ENCODE data around the gene HEPHL1. TPM values are rescaled to one million over a fixed set of nuclear protein-coding genes. Genes with fewer than 3 reads are reported as not detected.

Gene HEPHL1
- total RNA-seq, 1 experiment from 2014 or later = not detected

DNA sequence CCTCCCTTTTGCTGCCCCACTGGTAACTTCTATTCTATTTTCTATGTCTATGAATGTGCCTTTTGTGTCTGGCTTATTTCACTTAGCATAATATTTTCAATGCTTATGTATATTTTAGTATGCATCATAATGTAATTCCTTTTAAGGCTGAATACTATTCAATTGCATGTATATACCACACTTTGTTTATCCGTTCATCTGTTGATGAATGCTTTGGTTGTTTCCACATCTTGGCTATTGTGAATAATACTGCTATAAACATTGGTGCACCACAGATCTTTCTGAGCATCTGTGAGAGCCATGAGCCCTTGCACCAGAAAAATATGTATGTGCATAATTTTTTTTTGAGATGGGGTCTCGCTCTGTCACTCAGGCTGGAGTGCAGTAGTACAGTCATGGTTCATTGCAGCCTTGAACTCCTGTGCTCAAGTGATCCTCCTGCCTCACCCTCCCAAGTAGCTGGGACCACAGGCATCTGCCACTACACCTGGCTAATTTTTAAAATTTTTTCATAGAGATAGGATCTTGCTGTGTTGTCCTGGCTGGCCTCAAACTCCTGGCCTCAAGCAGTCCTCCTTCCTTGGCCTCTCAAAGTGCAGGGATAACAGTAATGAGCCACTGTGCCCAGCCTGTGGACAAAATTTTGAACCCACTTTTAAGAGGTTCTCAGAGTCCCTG lies 27.0 kb downstream of the HEPHL1 start (continued):
- TF ChIP-seq POLR2AphosphoS5 (IDR thresholded peaks at IDR 0.05; ENCODE audit: low read depth, low read length) (no peak), TCF7L2 (IDR thresholded peaks at IDR 0.05; ENCODE audit: borderline replicate concordance, extremely low read depth, insufficient read depth, insufficient read length) (no peak)

DNA sequence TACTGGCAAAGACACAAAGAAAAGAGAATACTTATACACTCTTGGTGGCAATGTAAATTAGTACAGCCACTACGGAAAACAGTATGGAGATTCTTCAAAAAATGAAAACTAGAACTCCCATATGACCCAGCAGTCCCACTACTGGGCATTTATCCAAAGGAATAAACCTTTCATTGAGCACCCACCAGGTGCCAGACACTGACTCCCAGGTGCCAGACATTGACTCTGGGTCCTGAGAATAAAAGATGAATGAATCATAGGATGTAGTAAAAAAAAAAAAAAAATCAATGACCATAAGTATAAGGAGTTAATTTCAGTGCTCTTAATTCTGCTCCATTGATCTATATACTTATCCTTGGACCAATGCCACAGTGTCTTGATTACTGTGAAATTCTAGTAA lies 28.2 kb downstream of the HEPHL1 start:
- Histone ChIP-seq H3K27ac (ENCODE audit: low read depth, low read length) (no peak overlapping the region), H3K9me3 (ENCODE audit: control insufficient read depth in 1 of 2, insufficient read depth in 1 of 2, low read depth in 1 of 2, low read length in 2 of 2) (no peaks in the 10 kb centered on the region), H3K27me3 (ENCODE audit: insufficient read depth, low read length) (no peaks in the 10 kb centered on the region), H2AFZ (ENCODE audit: low read depth, low read length, poor library complexity, severe bottlenecking) (no peak overlapping the region), H3K4me2 (ENCODE audit: low read length) (no peak overlapping the region), H3K4me3 (replicated peaks in 1 of 2; ENCODE audit: low read depth in 1 of 2, low read length in 2 of 2) (no peak overlapping the region), H3K79me2 (ENCODE audit: insufficient read depth, low read length) (no peaks in the 10 kb centered on the region), H3K9ac (ENCODE audit: low read length) (no peak overlapping the region), H3K9me2 (ENCODE audit: insufficient read depth) (no peaks in the 10 kb centered on the region), H4K20me1 (ENCODE audit: insufficient read depth) (no peaks in the 10 kb centered on the region), H3K4me1 (ENCODE audit: control insufficient read depth in 1 of 2, insufficient read depth in 2 of 2, low read length in 2 of 2) (no peaks in the 10 kb centered on the region), H3K36me3 (ENCODE audit: control insufficient read depth in 1 of 2, insufficient read depth in 2 of 2, low read length in 2 of 2) (no peaks in the 10 kb centered on the region)
- no peak for ATAC-seq
- DNase-seq (ENCODE audit: low read depth, low spot score) = no peak
- ChIA-PET RAD21 (ENCODE audit: low non-redundant PET in 1 of 2, low total read pairs in 2 of 2, uncharacterized antibody in 2 of 2, unreplicated experiment in 2 of 2) (no interaction called here), CTCF (no interaction called here), POLR2A (no interaction called here)
- intact Hi-C loops (cut with micrococcal nuclease) = no loop called here
- TF ChIP-seq, protein P1, sequence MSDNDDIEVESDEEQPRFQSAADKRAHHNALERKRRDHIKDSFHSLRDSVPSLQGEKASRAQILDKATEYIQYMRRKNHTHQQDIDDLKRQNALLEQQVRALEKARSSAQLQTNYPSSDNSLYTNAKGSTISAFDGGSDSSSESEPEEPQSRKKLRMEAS (IDR thresholded peaks at IDR 0.05) = no peak
- TF ChIP-seq, protein P2, sequence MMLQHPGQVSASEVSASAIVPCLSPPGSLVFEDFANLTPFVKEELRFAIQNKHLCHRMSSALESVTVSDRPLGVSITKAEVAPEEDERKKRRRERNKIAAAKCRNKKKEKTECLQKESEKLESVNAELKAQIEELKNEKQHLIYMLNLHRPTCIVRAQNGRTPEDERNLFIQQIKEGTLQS (IDR thresholded peaks at IDR 0.05) = no peak
- no peak for TF ChIP-seq TCF7L2 (IDR thresholded peaks at IDR 0.05; ENCODE audit: borderline replicate concordance, extremely low read depth, insufficient read depth, insufficient read length)
- TF ChIP-seq EGR1 (IDR thresholded peaks at IDR 0.05; ENCODE audit: low read depth) = no peak
- TF ChIP-seq EZH2phosphoT487 (IDR thresholded peaks at IDR 0.05; ENCODE audit: borderline replicate concordance) = no peak
- TF ChIP-seq, protein P3, sequence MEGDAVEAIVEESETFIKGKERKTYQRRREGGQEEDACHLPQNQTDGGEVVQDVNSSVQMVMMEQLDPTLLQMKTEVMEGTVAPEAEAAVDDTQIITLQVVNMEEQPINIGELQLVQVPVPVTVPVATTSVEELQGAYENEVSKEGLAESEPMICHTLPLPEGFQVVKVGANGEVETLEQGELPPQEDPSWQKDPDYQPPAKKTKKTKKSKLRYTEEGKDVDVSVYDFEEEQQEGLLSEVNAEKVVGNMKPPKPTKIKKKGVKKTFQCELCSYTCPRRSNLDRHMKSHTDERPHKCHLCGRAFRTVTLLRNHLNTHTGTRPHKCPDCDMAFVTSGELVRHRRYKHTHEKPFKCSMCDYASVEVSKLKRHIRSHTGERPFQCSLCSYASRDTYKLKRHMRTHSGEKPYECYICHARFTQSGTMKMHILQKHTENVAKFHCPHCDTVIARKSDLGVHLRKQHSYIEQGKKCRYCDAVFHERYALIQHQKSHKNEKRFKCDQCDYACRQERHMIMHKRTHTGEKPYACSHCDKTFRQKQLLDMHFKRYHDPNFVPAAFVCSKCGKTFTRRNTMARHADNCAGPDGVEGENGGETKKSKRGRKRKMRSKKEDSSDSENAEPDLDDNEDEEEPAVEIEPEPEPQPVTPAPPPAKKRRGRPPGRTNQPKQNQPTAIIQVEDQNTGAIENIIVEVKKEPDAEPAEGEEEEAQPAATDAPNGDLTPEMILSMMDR (IDR thresholded peaks at IDR 0.05 in 2 of 3, conservative IDR thresholded peaks at IDR 0.05 in 1 of 3; ENCODE audit: borderline replicate concordance in 1 of 3, insufficient read depth in 1 of 3, low read depth in 2 of 3, low read length in 2 of 3) = no peak
- TF ChIP-seq SIN3A (IDR thresholded peaks at IDR 0.05; ENCODE audit: low read depth) = no peak
- TF ChIP-seq RAD21 (IDR thresholded peaks at IDR 0.05; ENCODE audit: low read depth) = no peak
- TF ChIP-seq SP1 (IDR thresholded peaks at IDR 0.05; ENCODE audit: low read depth) = no peak
- TF ChIP-seq CBX3 (IDR thresholded peaks at IDR 0.05; ENCODE audit: low read depth) = no peak
- no peak for TF ChIP-seq FOSL1 (IDR thresholded peaks at IDR 0.05; ENCODE audit: low read depth)
- no peak for TF ChIP-seq POLR2AphosphoS5 (IDR thresholded peaks at IDR 0.05; ENCODE audit: low read depth, low read length)
- no peak for TF ChIP-seq JUND (IDR thresholded peaks at IDR 0.05)
- no peak for TF ChIP-seq CEBPB (IDR thresholded peaks at IDR 0.05; ENCODE audit: low read depth)
- TF ChIP-seq ZNF274 (IDR thresholded peaks at IDR 0.05; ENCODE audit: low read depth, low read length) = no peak
- no peak for TF ChIP-seq POLR2A (IDR thresholded peaks at IDR 0.05; ENCODE audit: borderline replicate concordance, extremely low read depth, insufficient read depth, insufficient read length)
- no peak for TF ChIP-seq EZH2 (IDR thresholded peaks at IDR 0.05)
- TF ChIP-seq, protein P4, sequence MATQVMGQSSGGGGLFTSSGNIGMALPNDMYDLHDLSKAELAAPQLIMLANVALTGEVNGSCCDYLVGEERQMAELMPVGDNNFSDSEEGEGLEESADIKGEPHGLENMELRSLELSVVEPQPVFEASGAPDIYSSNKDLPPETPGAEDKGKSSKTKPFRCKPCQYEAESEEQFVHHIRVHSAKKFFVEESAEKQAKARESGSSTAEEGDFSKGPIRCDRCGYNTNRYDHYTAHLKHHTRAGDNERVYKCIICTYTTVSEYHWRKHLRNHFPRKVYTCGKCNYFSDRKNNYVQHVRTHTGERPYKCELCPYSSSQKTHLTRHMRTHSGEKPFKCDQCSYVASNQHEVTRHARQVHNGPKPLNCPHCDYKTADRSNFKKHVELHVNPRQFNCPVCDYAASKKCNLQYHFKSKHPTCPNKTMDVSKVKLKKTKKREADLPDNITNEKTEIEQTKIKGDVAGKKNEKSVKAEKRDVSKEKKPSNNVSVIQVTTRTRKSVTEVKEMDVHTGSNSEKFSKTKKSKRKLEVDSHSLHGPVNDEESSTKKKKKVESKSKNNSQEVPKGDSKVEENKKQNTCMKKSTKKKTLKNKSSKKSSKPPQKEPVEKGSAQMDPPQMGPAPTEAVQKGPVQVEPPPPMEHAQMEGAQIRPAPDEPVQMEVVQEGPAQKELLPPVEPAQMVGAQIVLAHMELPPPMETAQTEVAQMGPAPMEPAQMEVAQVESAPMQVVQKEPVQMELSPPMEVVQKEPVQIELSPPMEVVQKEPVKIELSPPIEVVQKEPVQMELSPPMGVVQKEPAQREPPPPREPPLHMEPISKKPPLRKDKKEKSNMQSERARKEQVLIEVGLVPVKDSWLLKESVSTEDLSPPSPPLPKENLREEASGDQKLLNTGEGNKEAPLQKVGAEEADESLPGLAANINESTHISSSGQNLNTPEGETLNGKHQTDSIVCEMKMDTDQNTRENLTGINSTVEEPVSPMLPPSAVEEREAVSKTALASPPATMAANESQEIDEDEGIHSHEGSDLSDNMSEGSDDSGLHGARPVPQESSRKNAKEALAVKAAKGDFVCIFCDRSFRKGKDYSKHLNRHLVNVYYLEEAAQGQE (IDR thresholded peaks at IDR 0.05; ENCODE audit: low read depth) = no peak
- BruUV-seq (replicated peaks) = no TSS peak

All from HCT116 (cell line).